Measurements from ENCODE around the gene GSPT1.

DNA sequence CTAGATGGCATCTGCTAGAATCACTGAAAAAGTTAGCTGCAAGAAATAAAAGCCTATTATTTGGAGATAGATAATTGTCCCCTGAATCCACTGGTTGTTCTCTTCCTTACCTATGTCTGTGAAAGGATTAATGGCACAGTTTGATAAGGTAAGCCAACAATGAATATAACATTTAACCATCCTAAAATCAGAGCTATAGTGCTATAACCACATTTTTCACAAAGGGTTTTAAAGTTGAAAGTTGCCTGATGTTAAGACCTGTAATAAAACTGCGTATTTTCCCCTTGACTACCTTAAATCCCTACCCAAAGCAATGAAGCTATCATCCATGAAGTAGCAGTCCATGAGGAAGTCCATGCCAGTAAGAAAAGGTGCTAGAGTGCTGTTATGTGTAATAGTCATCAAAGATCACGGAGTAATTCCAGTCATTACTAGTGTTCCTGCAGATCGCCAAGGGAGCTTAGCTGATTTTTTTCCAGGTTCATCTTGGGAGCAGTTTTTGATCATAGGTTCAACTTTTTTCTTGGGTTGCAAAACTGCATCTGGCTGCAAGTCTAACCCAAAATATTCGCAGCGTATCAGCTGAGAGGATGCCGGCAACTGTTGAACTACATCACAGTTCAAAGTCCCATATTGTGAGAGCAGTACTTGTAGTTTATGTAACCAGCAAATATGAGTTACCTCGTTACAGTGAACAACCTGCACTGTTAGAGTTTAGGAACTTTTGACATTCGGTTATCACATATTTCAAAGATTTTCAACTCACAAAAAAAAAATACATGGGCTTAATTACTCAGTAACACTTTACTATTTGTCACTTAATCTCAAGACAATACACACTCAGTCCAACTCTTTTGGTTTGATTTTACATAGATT, 46.2 kb downstream of the GSPT1 start:
- TF ChIP-seq POLR2AphosphoS5 (IDR thresholded peaks at IDR 0.05; ENCODE audit: low read depth, low read length) (no peak; the same call in 1 of the 2 replicates), TAF1 (IDR thresholded peaks at IDR 0.05; ENCODE audit: borderline replicate concordance, insufficient read depth, low read length) (no peak), SIN3A (IDR thresholded peaks at IDR 0.05; ENCODE audit: borderline replicate concordance, insufficient read depth, low read length) (no peak), FOXP2 (optimal IDR thresholded peaks at IDR 0.05; ENCODE audit: borderline replicate concordance, extremely low read depth, extremely low read length, insufficient read depth) (no peak)
- TF ChIP-seq, protein P1, sequence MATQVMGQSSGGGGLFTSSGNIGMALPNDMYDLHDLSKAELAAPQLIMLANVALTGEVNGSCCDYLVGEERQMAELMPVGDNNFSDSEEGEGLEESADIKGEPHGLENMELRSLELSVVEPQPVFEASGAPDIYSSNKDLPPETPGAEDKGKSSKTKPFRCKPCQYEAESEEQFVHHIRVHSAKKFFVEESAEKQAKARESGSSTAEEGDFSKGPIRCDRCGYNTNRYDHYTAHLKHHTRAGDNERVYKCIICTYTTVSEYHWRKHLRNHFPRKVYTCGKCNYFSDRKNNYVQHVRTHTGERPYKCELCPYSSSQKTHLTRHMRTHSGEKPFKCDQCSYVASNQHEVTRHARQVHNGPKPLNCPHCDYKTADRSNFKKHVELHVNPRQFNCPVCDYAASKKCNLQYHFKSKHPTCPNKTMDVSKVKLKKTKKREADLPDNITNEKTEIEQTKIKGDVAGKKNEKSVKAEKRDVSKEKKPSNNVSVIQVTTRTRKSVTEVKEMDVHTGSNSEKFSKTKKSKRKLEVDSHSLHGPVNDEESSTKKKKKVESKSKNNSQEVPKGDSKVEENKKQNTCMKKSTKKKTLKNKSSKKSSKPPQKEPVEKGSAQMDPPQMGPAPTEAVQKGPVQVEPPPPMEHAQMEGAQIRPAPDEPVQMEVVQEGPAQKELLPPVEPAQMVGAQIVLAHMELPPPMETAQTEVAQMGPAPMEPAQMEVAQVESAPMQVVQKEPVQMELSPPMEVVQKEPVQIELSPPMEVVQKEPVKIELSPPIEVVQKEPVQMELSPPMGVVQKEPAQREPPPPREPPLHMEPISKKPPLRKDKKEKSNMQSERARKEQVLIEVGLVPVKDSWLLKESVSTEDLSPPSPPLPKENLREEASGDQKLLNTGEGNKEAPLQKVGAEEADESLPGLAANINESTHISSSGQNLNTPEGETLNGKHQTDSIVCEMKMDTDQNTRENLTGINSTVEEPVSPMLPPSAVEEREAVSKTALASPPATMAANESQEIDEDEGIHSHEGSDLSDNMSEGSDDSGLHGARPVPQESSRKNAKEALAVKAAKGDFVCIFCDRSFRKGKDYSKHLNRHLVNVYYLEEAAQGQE (IDR thresholded peaks at IDR 0.05; ENCODE audit: insufficient read depth in 1 of 2, low read depth in 2 of 2, low read length in 2 of 2): no peak
